Measurements from ENCODE around the gene DGKG.

The DGKG gene

GRCh38 chr3:186208296-186208989 is 153.6 kb downstream of the DGKG start:
- in situ Hi-C loops (cut with HindIII; ENCODE audit: low sequenced_read_pairs): no loop called here
- TF ChIP-seq, protein P1, sequence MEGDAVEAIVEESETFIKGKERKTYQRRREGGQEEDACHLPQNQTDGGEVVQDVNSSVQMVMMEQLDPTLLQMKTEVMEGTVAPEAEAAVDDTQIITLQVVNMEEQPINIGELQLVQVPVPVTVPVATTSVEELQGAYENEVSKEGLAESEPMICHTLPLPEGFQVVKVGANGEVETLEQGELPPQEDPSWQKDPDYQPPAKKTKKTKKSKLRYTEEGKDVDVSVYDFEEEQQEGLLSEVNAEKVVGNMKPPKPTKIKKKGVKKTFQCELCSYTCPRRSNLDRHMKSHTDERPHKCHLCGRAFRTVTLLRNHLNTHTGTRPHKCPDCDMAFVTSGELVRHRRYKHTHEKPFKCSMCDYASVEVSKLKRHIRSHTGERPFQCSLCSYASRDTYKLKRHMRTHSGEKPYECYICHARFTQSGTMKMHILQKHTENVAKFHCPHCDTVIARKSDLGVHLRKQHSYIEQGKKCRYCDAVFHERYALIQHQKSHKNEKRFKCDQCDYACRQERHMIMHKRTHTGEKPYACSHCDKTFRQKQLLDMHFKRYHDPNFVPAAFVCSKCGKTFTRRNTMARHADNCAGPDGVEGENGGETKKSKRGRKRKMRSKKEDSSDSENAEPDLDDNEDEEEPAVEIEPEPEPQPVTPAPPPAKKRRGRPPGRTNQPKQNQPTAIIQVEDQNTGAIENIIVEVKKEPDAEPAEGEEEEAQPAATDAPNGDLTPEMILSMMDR (IDR thresholded peaks at IDR 0.05; ENCODE audit: low read depth, low read length, missing control alignments): no peak
- no peak for DNase-seq (ENCODE audit: low read depth)
- H3K4me3 ChIP-seq (ENCODE audit: low read depth, low read length): no peak overlapping the region

DNA sequence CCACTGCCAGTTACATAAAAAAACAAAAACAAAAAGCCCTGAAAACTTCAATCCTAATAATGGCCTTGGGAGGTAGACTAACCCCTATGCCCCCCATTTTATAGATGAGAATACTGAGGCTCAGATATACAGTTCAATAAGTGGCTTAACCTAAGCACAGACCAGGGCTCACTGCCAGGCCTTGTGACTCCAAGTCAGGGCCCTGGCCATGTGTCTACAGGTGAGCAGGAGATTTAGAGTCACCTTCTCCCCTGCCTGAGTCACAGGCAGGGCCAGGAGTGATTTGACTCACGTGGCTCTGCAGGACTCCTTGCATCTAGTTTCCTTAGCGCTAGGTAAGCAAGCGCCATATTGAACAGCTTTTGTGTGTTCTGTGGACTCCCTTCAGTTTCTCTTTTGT is 154.5 kb downstream of the DGKG start:
- TF ChIP-seq, protein P1 (IDR thresholded peaks at IDR 0.05; ENCODE audit: low read depth, low read length, missing control alignments): no peak
- in situ Hi-C loops (cut with HindIII; ENCODE audit: low sequenced_read_pairs): no loop called here
- no peak overlapping the region for H3K4me3 ChIP-seq (ENCODE audit: low read depth, low read length)
- DNase-seq (ENCODE audit: low read depth): no peak

- TF ChIP-seq, protein P1 (IDR thresholded peaks at IDR 0.05; ENCODE audit: low read depth, low read length, missing control alignments): no peak
- no peak for DNase-seq (ENCODE audit: low read depth)
- in situ Hi-C loops (cut with HindIII; ENCODE audit: low sequenced_read_pairs): no loop called here
- no peak overlapping the region for H3K4me3 ChIP-seq (ENCODE audit: low read depth, low read length)
Observed at GRCh38 chr3:186200726-186201125, 161.3 kb downstream of the DGKG start.

DNA sequence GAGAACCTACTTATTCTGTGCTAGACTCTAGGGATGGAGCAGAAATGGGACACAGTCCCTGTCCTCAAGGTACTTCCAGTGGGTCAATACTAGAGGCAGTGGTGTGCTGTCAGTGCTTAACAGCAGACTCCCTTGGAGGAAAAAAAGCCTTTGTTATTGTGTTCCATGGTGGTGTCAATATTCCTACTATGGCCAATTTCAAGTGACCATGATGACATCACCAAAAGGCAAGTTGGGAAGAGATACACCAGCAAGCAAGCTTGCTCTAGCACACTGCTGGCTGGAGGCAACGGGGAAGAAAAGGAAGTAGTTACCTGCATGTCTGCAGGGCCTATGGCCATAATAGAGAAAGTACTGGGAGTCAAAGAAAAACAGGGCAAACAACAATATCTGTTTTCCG is 163.6 kb downstream of the DGKG start:
- TF ChIP-seq, protein P1 (IDR thresholded peaks at IDR 0.05; ENCODE audit: low read depth, low read length, missing control alignments): no peak
- in situ Hi-C loops (cut with HindIII; ENCODE audit: low sequenced_read_pairs): no loop called here

DNA sequence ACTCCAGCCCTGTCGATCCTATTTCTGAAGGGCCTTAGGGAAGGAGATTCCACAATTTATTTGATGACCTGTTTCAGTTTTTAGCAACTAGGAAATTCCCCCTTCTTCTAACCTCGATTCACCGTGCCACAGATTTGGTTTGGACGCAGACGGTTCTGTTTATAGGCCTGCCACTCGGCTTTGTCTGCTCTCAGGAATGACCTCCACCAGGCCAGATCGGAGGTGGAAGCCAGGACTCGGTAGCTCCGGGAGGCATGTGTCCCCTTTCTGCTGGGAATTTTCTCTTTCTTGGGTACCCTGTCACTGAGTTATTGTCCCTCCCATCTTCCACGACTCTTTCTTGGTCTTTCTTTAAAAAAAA is 167.6 kb downstream of the DGKG start:
- DNase-seq (ENCODE audit: low read depth): no peak
- TF ChIP-seq, protein P1 (IDR thresholded peaks at IDR 0.05; ENCODE audit: low read depth, low read length, missing control alignments): no peak
- in situ Hi-C loops (cut with HindIII; ENCODE audit: low sequenced_read_pairs): no loop called here
- H3K4me3 ChIP-seq (ENCODE audit: low read depth, low read length): no peak overlapping the region

More for the DNA sequence above, 163.6 kb downstream of the DGKG start:
- DNase-seq (ENCODE audit: low read depth): no peak
- H3K4me3 ChIP-seq (ENCODE audit: low read depth, low read length): no peak overlapping the region

DNA sequence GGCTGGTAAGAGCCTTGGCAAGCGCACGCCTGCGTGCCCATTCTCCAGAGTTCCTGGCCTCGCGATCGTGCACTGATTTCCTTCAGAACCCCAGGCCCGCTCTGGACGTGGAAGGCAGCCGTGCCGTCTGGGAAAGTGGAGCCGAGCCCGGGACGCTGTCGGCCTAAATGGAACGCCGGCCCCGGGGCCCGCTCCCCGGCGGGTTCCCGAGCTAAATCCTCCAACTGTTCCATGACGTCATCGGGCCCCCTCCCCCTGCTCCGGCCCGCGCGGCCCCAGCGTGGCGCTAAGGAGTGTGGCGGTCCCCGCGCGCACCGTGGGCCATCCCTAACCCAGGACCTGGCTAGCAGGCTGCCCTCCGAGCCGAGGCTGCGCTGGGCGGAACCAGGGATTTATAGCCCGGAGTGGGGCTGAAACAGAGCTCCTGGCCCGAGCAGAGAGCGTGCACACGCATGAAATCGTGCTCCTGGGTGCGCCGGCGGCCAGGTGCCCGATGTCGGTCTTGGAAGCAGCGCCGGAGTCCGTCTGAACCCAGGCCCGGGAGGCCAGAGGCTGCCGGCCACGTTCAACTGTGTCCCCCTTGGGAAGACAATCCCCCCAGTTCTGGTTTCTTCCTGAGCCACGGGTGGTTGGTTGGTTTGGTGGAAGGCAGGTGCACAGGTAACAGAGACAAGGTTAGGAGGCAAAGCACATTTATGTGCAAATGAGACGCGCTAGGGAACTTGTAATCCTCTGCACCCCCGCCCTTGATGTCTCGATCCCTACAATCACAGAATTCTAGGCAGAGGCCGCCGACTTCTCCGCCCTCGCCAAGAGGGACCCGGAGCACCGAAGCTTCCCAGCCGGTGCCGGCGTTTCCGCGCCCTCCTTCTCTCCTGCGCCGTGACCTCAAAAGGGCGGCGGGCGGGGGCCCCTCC is 168.2 kb downstream of the DGKG start:
- H3K4me3 ChIP-seq (ENCODE audit: low read depth, low read length): peak overlapping the region; percentile 34
- TF ChIP-seq, protein P1 (IDR thresholded peaks at IDR 0.05; ENCODE audit: low read depth, low read length, missing control alignments): no peak
- DNase-seq (ENCODE audit: low read depth): no peak
- in situ Hi-C loops (cut with HindIII; ENCODE audit: low sequenced_read_pairs): no loop called here

Measured in astrocyte of the cerebellum (primary cell).